Activated naive CD4-positive, alpha-beta T cell treated with anti-CD3 and anti-CD28 coated beads for 36 hours (primary cell): ENCODE data around the gene CFAP45. TPM values are rescaled to one million over a fixed set of nuclear protein-coding genes. Genes with fewer than 3 reads are reported as not detected.

Experiments used
- CTCF ChIA-PET: fragments of 350-600 bp; sonication (Branson Sonifier 250); formaldehyde crosslinking; loops from one replicate; lab custom pipeline; 2021; ENCODE audit warnings: antibody characterized with exemption; lab: Charles Lee
- DNase-seq: peaks from one replicate; pipeline ENCODE4 v3.0.0-alpha.2; 2020
- H3K27ac Mint-ChIP-seq: one replicate; pipeline ENCODE4 v1.8.0; 2021; ENCODE audit warnings: mild to moderate bottlenecking, mixed read lengths
- H3K27me3 Mint-ChIP-seq: one replicate; pipeline ENCODE4 v1.8.0; 2021; ENCODE audit warnings: low read depth, mixed read lengths
- H3K36me3 Mint-ChIP-seq: one replicate; pipeline ENCODE4 v1.8.0; 2021; ENCODE audit warnings: low read depth, mixed read lengths
- H3K4me1 Mint-ChIP-seq: one replicate; pipeline ENCODE4 v1.8.0; 2021; ENCODE audit warnings: low read depth, mixed read lengths
- H3K4me3 Mint-ChIP-seq: one replicate; pipeline ENCODE4 v1.8.0; 2021; ENCODE audit warnings: mild to moderate bottlenecking, moderate library complexity, mixed read lengths
- H3K9me3 Mint-ChIP-seq: one replicate; pipeline ENCODE4 v1.8.0; 2021; ENCODE audit warnings: mixed read lengths
- intact Hi-C: fragments of 100-400 bp; cut with micrococcal nuclease; formaldehyde crosslinking; loops from one replicate; pipeline ENCODE4 v1.15.1; 2023
- total RNA-seq, 2 experiments: library from RNA; stranded (reverse); gene quantifications; one replicate each; pipeline ENCODE4 v1.2.3, GENCODE V29; 2021

CFAP45 gene
- total RNA-seq, 2 experiments from 2014 or later = 2.1 to 2.6 TPM

DNA sequence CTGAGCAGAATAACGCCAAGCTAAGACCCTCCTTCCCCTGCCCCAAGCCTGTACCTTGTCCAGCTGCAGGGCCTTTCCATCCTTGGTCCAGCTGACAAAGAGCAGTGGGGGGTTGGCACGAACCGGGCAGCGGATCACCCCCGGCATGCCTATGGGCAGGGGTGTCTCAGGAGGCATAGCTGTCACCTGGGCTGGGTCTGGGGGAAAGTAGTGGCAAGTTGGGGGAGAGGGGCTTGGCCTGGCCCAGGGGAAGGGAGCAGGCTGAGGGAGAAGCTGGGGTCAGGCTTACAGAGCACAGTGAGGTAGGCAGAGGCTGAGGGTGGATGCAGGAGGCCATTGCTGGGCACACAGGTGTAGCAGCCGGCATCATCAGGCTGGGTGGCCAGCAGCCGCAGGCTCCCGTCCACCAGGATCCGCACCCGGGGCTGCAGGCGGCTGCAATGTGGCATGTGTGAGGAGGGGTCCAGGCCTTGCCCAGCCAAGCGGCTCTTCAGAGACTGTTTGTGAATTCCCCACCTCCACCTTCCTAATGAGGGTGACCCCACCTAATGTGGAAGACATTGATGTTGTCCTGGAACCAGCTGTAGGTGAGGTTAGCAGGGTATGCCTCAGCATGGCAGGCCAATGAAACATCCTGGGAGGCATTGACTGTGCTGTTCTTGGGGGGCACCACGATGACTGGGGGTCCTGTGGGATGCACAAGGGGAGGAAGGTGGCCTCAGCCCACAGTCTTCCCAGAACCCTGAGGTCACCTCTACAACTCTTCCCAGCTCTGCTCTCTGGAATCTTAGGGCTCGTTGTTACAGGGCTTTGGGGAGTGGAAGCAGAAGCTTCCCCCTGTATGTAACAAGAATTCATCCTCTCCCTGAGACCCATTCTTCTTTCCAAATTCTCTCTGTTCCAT is 34.4 kb upstream of the CFAP45 start:
- Mint-ChIP-seq H3K27ac (no peak overlapping the region), H3K4me1 (no peaks in the 10 kb centered on the region), H3K9me3 (no peaks in the 10 kb centered on the region), H3K4me3 (no peak overlapping the region), H3K36me3 (no peaks in the 10 kb centered on the region), H3K27me3 (no peaks in the 10 kb centered on the region)
- CTCF ChIA-PET = interaction anchor here (0.5 to 12.6 kb wide), 11 partner anchors 9 to 190 kb away, joined by 3 to 228 read pairs (median 5); partner anchors contain the start of genes IGSF9 and TAGLN2
- intact Hi-C loops = no loop called here
- no peak for DNase-seq

DNA sequence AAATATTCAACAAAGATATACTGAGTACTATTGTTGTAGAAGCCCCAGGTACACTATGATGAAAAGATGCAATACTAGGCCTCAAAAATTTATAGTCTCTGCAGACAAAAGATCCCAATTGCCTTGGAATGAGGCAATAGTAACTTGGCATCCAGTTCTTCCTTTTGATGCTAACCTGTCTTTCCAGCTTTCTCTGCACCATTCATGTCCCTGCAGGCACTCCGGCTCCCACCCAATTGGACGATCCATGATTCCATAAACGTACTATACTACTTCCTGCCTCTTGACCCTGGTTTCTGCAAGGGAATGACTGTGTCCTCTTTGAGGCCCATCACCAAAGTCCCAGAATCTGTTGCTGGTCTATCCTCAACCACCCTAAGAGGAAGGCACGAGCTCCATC is 33.4 kb upstream of the CFAP45 start:
- Mint-ChIP-seq H3K4me3 (no peak overlapping the region), H3K27ac (no peak overlapping the region), H3K27me3 (no peaks in the 10 kb centered on the region), H3K36me3 (no peaks in the 10 kb centered on the region), H3K9me3 (no peaks in the 10 kb centered on the region), H3K4me1 (no peaks in the 10 kb centered on the region)
- intact Hi-C loops = no loop called here
- DNase-seq = no peak
- CTCF ChIA-PET = interaction anchor here (0.6 to 12.6 kb wide), 7 partner anchors 13 to 151 kb away, joined by 3 to 228 read pairs (median 5); partner anchors contain the start of gene IGSF9

DNA sequence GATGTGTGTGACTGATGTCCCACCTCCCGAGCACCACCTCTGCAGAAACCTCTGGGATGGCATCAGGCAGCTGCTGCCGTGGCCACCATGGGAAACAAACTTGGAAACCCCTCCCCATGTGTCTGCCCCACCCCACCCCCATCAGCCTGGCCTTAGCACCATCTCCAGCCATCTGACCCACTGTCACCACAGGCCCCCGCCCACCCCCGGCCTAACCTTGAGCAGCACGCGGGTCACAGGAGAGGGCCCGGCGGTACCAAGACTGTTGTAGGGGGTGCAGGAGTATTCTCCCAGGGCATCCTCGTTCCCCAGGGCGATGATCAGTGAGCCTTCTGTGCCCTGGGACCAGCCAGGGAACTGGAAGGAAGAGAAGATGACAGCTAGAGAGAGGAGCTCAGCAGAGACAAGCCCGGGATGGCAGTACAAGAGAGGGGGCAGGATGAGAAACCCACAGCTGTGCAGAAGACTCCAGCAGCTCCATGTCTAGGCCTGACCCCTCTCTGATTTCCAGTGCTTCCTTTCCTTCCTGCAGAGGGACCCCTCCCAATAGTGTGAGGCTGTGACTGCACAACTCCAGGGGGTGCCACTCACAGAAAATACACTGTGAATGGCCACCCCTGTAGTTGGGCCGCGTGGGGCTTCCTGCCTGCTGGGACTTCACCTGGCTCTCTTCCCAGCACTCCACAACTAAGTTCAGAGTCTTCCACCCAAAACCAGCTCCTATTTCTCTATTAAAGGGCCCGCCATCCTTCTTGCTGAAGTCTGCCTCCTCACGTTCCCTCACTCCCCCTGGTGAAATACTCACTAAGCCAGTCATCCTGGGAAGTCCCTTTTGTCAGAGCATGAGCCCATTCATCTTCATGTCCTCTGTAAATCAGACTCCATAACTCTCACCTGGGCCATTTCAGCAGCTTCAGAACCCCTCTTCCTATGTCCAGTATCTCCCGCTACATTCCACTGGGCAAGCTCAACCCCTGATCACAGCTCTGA is 32.6 kb upstream of the CFAP45 start:
- H3K27ac Mint-ChIP-seq = no peak overlapping the region
- H3K36me3 Mint-ChIP-seq = no peaks in the 10 kb centered on the region
- no peaks in the 10 kb centered on the region for H3K27me3 Mint-ChIP-seq
- CTCF ChIA-PET = interaction anchor here (0.6 to 12.6 kb wide), 6 partner anchors 13 to 152 kb away, joined by 3 to 228 read pairs (median 6); partner anchors contain the start of gene IGSF9
- intact Hi-C loops = no loop called here
- DNase-seq = no peak
- no peaks in the 10 kb centered on the region for H3K4me1 Mint-ChIP-seq
- no peak overlapping the region for H3K4me3 Mint-ChIP-seq
- H3K9me3 Mint-ChIP-seq = no peaks in the 10 kb centered on the region

DNA sequence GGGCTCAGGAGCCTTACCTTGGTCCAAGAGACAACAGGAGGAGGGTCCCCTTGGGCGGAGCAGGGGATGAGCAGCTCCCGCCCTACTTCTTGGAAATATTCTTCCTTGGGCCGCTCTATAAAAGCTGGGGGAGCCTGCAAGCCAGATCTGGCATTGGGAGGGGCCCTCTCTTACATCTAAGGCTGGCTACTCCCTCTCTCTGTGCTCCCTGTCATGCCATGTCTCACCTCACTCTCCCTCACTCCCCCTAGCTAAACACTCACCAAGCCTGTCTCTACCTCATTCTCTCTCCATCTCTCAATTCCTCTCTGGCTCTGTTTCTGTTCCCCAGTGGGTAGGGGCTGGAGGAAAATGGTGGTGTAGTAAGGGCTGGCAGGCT is 31.8 kb upstream of the CFAP45 start:
- CTCF ChIA-PET = interaction anchor here (12.6 kb wide), 1 partner anchor 74 kb away, joined by 228 read pairs; no protein-coding TSS in a partner anchor
- no peak overlapping the region for H3K27ac Mint-ChIP-seq

DNA sequence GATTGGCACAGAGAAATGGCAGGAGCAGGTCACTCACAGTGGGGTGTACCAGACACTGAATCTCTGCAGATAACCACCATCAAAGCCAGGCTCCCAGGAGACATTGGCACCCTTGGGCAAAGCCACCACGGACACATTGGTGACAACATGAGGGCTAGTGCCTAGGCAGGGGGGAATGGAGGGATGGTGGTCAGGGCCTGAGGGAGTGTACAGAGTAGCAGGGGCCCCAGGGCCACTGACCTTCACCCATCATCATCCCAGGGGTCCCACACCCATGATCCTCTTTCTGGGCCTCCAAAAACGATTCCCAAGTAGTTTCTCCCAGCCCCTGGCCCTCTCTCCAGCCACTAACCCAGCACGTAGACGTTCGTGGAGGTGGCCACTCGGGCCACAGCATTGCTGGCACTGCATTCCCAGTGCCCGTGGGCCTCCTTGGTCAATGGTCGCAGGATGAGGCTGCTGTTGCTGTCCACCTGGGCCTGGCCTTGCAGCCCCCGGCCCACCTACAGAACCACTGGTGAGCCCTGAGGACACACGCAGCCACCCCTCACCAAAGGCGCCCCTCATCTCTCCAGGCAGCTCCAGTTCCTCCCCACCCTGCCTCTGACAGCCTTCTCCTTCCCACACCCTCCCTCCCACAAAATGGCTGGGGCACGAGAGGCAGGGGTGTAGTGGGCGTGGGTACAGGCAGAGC is 31.3 kb upstream of the CFAP45 start:
- CTCF ChIA-PET = interaction anchor here (12.6 kb wide), 1 partner anchor 75 kb away, joined by 228 read pairs; no protein-coding TSS in a partner anchor
- Mint-ChIP-seq H3K36me3 (no peaks in the 10 kb centered on the region), H3K9me3 (no peaks in the 10 kb centered on the region), H3K27me3 (no peaks in the 10 kb centered on the region), H3K27ac (no peak overlapping the region), H3K4me1 (peaks cover 1% of the 10 kb centered on the region), H3K4me3 (no peak overlapping the region)
- intact Hi-C loops = no loop called here
- no peak for DNase-seq

More for the DNA sequence above, 31.8 kb upstream of the CFAP45 start:
- H3K4me1 Mint-ChIP-seq = no peaks in the 10 kb centered on the region
- intact Hi-C loops = no loop called here
- no peaks in the 10 kb centered on the region for H3K27me3 Mint-ChIP-seq
- no peaks in the 10 kb centered on the region for H3K9me3 Mint-ChIP-seq
- H3K36me3 Mint-ChIP-seq = no peaks in the 10 kb centered on the region
- no peak for DNase-seq
- H3K4me3 Mint-ChIP-seq = no peak overlapping the region

DNA sequence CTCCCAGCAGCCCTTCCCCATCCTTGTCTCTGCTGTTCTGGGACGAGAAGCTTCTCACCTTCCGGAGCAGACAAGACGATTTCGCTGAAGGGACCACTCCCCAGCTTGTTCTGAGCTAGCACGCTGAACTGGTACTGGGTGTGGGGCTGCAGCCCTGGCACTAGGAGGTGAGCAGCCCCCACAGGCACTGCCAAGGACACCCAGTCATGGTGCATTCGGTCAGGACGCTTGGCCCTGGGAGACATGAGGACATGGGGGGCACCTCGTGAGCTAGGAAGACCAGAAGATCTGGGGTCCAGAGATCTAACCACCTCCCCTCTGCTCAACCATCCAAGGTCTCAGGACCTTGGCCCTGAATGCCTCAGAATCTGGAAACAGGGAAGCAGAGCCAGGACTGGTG is 30.7 kb upstream of the CFAP45 start:
- no peaks in the 10 kb centered on the region for H3K36me3 Mint-ChIP-seq
- H3K27ac Mint-ChIP-seq = no peak overlapping the region
- H3K4me1 Mint-ChIP-seq = peaks cover 7% of the 10 kb centered on the region
- CTCF ChIA-PET = interaction anchor here (0.7 to 12.6 kb wide), 4 partner anchors 14 to 148 kb away, joined by 3 to 228 read pairs (median 4); no protein-coding TSS in a partner anchor
- no peak for DNase-seq
- no peaks in the 10 kb centered on the region for H3K9me3 Mint-ChIP-seq
- H3K4me3 Mint-ChIP-seq = no peak overlapping the region
- H3K27me3 Mint-ChIP-seq = no peaks in the 10 kb centered on the region
- intact Hi-C loops = no loop called here

DNA sequence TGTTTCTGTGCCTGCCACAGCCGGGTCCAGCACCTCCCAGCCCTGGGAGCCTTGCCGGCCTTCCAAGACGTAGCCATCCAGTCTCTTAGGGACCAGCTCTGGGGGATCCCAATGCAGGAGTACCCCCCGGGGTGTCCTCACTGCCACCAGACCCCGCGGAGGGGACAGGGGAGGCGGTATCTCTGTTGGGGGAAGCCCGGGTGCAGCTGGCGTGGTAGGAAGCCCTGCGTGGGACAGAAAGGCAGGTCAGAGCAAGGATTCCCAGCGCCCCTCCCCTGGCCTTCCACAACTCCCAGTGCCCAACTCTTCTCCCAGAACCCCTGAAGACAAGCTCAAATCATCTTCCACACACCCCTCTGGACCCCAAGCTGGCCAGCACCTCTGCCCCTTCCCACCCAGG is 30.3 kb upstream of the CFAP45 start:
- Mint-ChIP-seq H3K27me3 (no peaks in the 10 kb centered on the region), H3K4me3 (no peak overlapping the region), H3K27ac (no peak overlapping the region), H3K36me3 (no peaks in the 10 kb centered on the region), H3K4me1 (peaks cover 10% of the 10 kb centered on the region), H3K9me3 (no peaks in the 10 kb centered on the region)
- CTCF ChIA-PET = interaction anchor here (0.7 to 12.6 kb wide), 4 partner anchors 14 to 148 kb away, joined by 3 to 228 read pairs (median 4); no protein-coding TSS in a partner anchor
- intact Hi-C loops = no loop called here
- no peak for DNase-seq

DNA sequence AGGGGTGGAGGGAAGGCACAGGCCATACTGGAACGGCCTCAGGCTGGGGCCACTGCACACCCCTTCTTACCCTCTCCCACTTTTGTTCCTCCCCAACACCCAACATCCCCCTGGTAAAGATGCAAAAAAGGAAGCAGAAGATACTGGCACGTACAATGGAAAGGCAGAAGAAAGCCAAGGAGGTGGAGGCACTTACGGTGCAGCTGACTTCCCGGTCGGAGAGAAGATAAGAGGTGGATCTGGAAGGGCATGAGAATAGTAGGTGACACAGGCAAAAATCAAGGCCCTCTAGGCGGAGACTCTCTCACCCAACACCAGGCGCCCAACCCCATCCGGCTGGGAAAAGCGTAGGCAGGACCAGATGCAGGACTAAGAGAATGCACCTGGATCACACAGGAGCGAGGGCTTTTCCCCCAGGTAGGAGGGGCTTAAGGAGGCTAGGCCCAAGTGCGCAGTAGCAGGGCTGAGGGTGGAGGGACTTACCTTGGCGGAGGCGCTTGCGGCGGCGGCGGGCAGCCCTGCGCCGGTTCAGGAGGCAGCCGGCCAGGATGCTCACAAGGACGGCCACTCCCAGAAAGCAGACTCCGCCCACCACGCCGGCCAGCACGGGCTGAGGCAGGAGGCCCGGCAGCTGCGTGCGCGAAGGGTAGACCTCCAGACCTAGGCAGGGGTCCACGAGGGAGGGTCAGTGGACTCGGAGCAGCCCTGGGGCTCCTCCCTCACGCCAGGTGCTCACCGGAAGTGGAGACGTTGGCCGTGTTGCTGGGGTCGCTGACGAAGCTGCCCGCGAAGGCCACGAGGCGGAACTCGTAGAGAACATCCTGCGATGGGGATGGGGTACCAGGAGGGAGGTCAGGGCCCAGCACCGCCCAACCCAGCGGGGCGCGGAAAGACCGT is 29.4 kb upstream of the CFAP45 start:
- Mint-ChIP-seq H3K36me3 (no peaks in the 10 kb centered on the region), H3K9me3 (no peaks in the 10 kb centered on the region), H3K4me3 (no peak overlapping the region)

DNA sequence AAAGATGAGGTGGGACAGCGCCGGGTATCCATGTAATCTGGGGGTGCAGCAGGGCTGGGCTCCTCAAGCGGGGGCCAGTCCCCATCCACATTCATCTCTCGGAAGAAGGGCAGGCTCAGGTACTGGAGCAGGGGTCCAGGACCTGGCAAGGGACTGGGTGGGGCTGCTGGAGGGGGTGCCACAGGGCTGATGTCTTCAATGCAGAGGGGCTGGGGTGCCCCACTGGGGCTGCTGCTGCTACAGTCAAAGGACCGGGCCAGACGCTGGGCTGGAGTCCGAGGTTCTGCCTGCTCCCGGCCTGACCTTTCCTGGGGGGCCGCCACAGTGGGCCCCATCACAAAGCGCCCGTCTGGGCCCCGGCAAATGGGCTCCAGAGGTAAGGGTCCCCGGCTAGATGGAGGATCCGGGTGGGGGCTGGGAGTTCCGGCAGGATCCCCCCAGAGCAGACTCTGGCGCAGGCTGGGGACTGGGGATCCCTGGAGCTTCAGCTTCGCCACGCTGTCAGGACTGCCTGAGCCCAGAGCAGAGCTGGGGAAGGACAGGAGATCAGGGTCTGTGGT is 28.6 kb upstream of the CFAP45 start:
- Mint-ChIP-seq H3K9me3 (no peaks in the 10 kb centered on the region), H3K4me1 (peaks cover 13% of the 10 kb centered on the region), H3K27me3 (no peaks in the 10 kb centered on the region), H3K36me3 (peaks cover 5% of the 10 kb centered on the region), H3K27ac (no peak overlapping the region), H3K4me3 (no peak overlapping the region)
- CTCF ChIA-PET = interaction anchor here (6.0 kb wide), 1 partner anchor 78 kb away, joined by 41 read pairs; no protein-coding TSS in a partner anchor
- no peak for DNase-seq
- intact Hi-C loops = loop anchor here (10.0 kb wide), 4 partner anchors 646 to 876 kb away; partner anchors contain the start of gene CD84

More for the DNA sequence above, 29.4 kb upstream of the CFAP45 start:
- Mint-ChIP-seq H3K27ac (no peak overlapping the region), H3K4me1 (peaks cover 10% of the 10 kb centered on the region), H3K27me3 (no peaks in the 10 kb centered on the region)
- intact Hi-C loops = loop anchor here (10.0 kb wide), 4 partner anchors 645 to 875 kb away; partner anchors contain the start of gene CD84
- DNase-seq = no peak
- CTCF ChIA-PET = interaction anchor here (0.8 to 12.6 kb wide), 2 partner anchors 77 to 149 kb away, joined by 4 to 228 read pairs; no protein-coding TSS in a partner anchor

DNA sequence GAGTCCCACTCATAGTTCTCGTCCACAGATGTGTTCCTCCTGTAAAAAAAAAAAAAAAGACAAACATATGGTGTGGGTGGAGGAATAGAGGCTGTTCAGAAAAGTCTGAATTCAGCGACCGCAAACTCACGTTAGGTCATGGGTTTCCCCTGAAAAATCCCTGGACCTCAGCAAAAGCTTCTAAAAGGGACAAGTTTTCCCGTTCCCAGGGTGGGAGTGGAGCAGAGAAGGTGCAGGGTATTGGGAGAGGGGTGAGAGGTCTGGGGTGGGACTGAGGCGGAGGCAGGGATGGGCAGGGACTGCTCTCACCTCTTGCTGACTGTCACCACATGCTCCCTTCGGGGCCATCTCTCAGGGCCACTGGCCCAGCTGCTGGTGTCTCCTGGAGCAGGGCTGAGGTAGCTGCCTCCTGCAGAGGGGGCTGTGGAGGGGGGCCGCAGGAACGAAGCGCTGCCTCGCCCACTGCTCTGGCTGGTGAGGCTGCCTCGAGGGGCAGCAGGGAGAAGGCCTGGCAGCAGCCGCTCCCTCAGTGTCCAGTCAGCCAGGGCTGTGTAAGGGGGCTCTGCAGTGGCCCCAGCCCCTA is 28.0 kb upstream of the CFAP45 start:
- no peak overlapping the region for H3K27ac Mint-ChIP-seq
- H3K4me3 Mint-ChIP-seq = no peak overlapping the region
- CTCF ChIA-PET = interaction anchor here (0.6 to 6.0 kb wide), 2 partner anchors 78 to 1187 kb away, joined by 4 to 41 read pairs; no protein-coding TSS in a partner anchor
- no peaks in the 10 kb centered on the region for H3K27me3 Mint-ChIP-seq
- H3K4me1 Mint-ChIP-seq = peaks cover 19% of the 10 kb centered on the region
- intact Hi-C loops = loop anchor here (10.0 kb wide), 4 partner anchors 647 to 877 kb away; partner anchors contain the start of gene CD84
- peaks cover 7% of the 10 kb centered on the region for H3K36me3 Mint-ChIP-seq
- no peak for DNase-seq
- no peaks in the 10 kb centered on the region for H3K9me3 Mint-ChIP-seq
